Measurements from ENCODE around the gene C19orf33.
A peak's percentile ranks its signal among the peaks of the same experiment; 100 is the strongest.
"Not testable (repeated sequence)": the region's sequence is repeated elsewhere in the genome, so short reads cannot be mapped to it uniquely, and the experiment has no call there.

Gene C19orf33

GRCh38 chr19:38331728-38332127, 27.7 kb downstream of the C19orf33 start:
- ChIA-PET CTCF (no interaction called here), POLR2A (ENCODE audit: low non-redundant PET) (no interaction called here)
- no peak for DNase-seq (ENCODE audit: low spot score)
- H3K27ac ChIP-seq: no peak overlapping the region
- no peak for TF ChIP-seq CTCF (conservative IDR thresholded peaks at IDR 0.05; ENCODE audit: low read depth)

- ChIA-PET CTCF (interaction anchor here (1.2 to 1.5 kb wide), 2 partner anchors 89 to 100 kb away, joined by 3 to 11 read pairs; no protein-coding TSS in a partner anchor), POLR2A (ENCODE audit: low non-redundant PET) (no interaction called here)
- no peak for TF ChIP-seq CTCF (conservative IDR thresholded peaks at IDR 0.05; ENCODE audit: low read depth)
- H3K27ac ChIP-seq: 0 out of 2 replicates have a peak overlapping the region, but pooled peaks have one; percentile 94
- no peak for DNase-seq (ENCODE audit: low spot score)
These were observed 29.2 kb downstream of the C19orf33 start for GRCh38 chr19:38333245-38333644.

- peak overlapping the region; percentile 94 for H3K27ac ChIP-seq
These were observed 32.0 kb downstream of the C19orf33 start for GRCh38 chr19:38335949-38336637.

GRCh38 chr19:38336638-38337359, 32.7 kb downstream of the C19orf33 start:
- TF ChIP-seq CTCF (conservative IDR thresholded peaks at IDR 0.05; ENCODE audit: low read depth): no peak
- DNase-seq (ENCODE audit: low spot score): peak; percentile 91
- H3K27ac ChIP-seq: peak overlapping the region; percentile 94
- CTCF ChIA-PET: interaction anchor here (1.0 kb wide), 1 partner anchor 26 kb away, joined by 3 read pairs; no protein-coding TSS in a partner anchor
- POLR2A ChIA-PET (ENCODE audit: low non-redundant PET): no interaction called here

More at GRCh38 chr19:38335949-38336637, 32.0 kb downstream of the C19orf33 start:
- peak; percentile 96 for DNase-seq (ENCODE audit: low spot score)
- ChIA-PET POLR2A (ENCODE audit: low non-redundant PET) (interaction anchor here (0.6 to 1.0 kb wide), 3 partner anchors 32 to 93 kb away, joined by 3 to 7 read pairs (median 4); partner anchors contain the start of genes GGN and SPRED3), CTCF (interaction anchor here (0.6 to 1.5 kb wide), 7 partner anchors 26 to 420 kb away, joined by 3 to 12 read pairs (median 3); no protein-coding TSS in a partner anchor)
- no peak for TF ChIP-seq CTCF (conservative IDR thresholded peaks at IDR 0.05; ENCODE audit: low read depth)

GRCh38 chr19:38337360-38337653, 33.3 kb downstream of the C19orf33 start:
- ChIA-PET CTCF (no interaction called here), POLR2A (ENCODE audit: low non-redundant PET) (no interaction called here)
- H3K27ac ChIP-seq: peak overlapping the region; percentile 94
- TF ChIP-seq CTCF (conservative IDR thresholded peaks at IDR 0.05; ENCODE audit: low read depth): no peak
- no peak for DNase-seq (ENCODE audit: low spot score)

- H3K27ac ChIP-seq: 0 out of 2 replicates have a peak overlapping the region, but pooled peaks have one; percentile 36
- POLR2A ChIA-PET (ENCODE audit: low non-redundant PET); DNase-seq (ENCODE audit: low spot score): not testable (repeated sequence)
- CTCF ChIA-PET: interaction anchor here (0.7 kb wide), 2 partner anchors 15 to 70 kb away, joined by 3 read pairs; no protein-coding TSS in a partner anchor
These were observed 35.0 kb downstream of the C19orf33 start for GRCh38 chr19:38339011-38339410.

GRCh38 chr19:38340927-38341326, 36.9 kb downstream of the C19orf33 start:
- ChIA-PET POLR2A (ENCODE audit: low non-redundant PET) (no interaction called here), CTCF (no interaction called here)
- TF ChIP-seq CTCF (conservative IDR thresholded peaks at IDR 0.05; ENCODE audit: low read depth): no peak

More at GRCh38 chr19:38340927-38341326, 36.9 kb downstream of the C19orf33 start:
- DNase-seq (ENCODE audit: low spot score): no peak
- H3K27ac ChIP-seq: peak overlapping the region; percentile 16; the same call in 1 of the 2 replicates
